ENCODE data around the gene MED16.

The MED16 gene

GRCh38 chr19:928471-929202 lies 35.6 kb upstream of the MED16 start:
- FAIRE-seq: no peak

GRCh38 chr19:927780-928401 lies 34.9 kb upstream of the MED16 start:
- FAIRE-seq: no peak

GRCh38 chr19:927351-927779 lies 34.4 kb upstream of the MED16 start:
- no peak for FAIRE-seq

- FAIRE-seq: no peak
Observed at GRCh38 chr19:926589-927350, 33.8 kb upstream of the MED16 start.

GRCh38 chr19:926323-926588 lies 33.3 kb upstream of the MED16 start:
- no peak for FAIRE-seq

- no peak for FAIRE-seq
Observed at GRCh38 chr19:925526-926322, 32.7 kb upstream of the MED16 start, which contains the start of gene ARID3A. Gene ARID3A (plus strand): TSS chr19:926035. CDS start chr19:929529, 3,494 bp downstream.

- FAIRE-seq: no peak
Observed at GRCh38 chr19:925087-925525, 32.1 kb upstream of the MED16 start.

GRCh38 chr19:924553-925086 lies 31.6 kb upstream of the MED16 start:
- FAIRE-seq: no peak

GRCh38 chr19:920051-920864 lies 27.3 kb upstream of the MED16 start:
- FAIRE-seq: no peak

GRCh38 chr19:919199-920050 lies 26.4 kb upstream of the MED16 start:
- FAIRE-seq: no peak

GRCh38 chr19:918481-919198 lies 25.7 kb upstream of the MED16 start:
- no peak for FAIRE-seq

GRCh38 chr19:918152-918437 lies 25.1 kb upstream of the MED16 start:
- FAIRE-seq: no peak

GRCh38 chr19:917323-918151 lies 24.6 kb upstream of the MED16 start, which contains the start of gene KISS1R:
Gene KISS1R (plus strand): TSS chr19:917333. CDS start chr19:917503, 170 bp downstream.
- FAIRE-seq: no peak

- no peak for FAIRE-seq
Observed at GRCh38 chr19:916645-917322, 23.8 kb upstream of the MED16 start.

- no peak for FAIRE-seq
Observed at GRCh38 chr19:913080-913748, 20.2 kb upstream of the MED16 start, which contains the start of gene R3HDM4. Gene R3HDM4 (minus strand): TSS chr19:913219. CDS start chr19:913157, 62 bp downstream.

- FAIRE-seq: no peak
Observed at GRCh38 chr19:912181-913079, 19.4 kb upstream of the MED16 start.

All from A204.1 (cell line).